Lower leg skin (tissue), 4 donors: ENCODE data around the gene FTO. TPM values are rescaled to one million over a fixed set of nuclear protein-coding genes. Genes with fewer than 3 reads are reported as not detected.

Experiments
- DNase-seq, 2 donors: peaks; one replicate each; pipeline ENCODE4 v3.0.0-alpha.2; 2019; ENCODE audit warnings: low spot score in 2 of 2
- H3K4me3 ChIP-seq: fragments of 200-600 bp; sonication (generic); 2 replicates; pipeline ENCODE4 v1.5.1; 2017; ENCODE audit warnings: mild to moderate bottlenecking, low read depth; ENCODE audit not compliant: poor library complexity, severe bottlenecking
- POLR2A ChIP-seq, 2 donors: fragments of 450-650 bp; IDR thresholded peaks; one replicate each; pipeline ENCODE4 v1.6.1; 2016 to 2017; ENCODE audit warnings: antibody characterized with exemption in 2 of 2, mild to moderate bottlenecking in 1 of 2, moderate library complexity in 1 of 2
- WGBS, 2 donors: methylation state at CpG; one replicate each; pipeline ENCODE4 v1.1.5; 2018; 5-methylcytosine and 5-hydroxymethylcytosine counted together
- intact Hi-C: fragments of 100-400 bp; cut with DNase I; formaldehyde crosslinking; loops from one replicate; pipeline ENCODE4 v1.15.0; 2023; ENCODE audit warnings: low total_unique reads
- total RNA-seq, 4 donors: library from RNA; depleted of rRNA; stranded (reverse); fragments of >200 nt; gene quantifications; one replicate each; pipeline ENCODE4 v1.1.0, GENCODE V29; 2016
- TF ChIP-seq, protein P1 (sequence below), 3 donors: fragments of 450-650 bp; IDR thresholded peaks; one replicate each; pipeline ENCODE4 v1.5.1; 2016; ENCODE audit warnings: antibody characterized with exemption in 3 of 3, mild to moderate bottlenecking in 3 of 3, moderate library complexity in 2 of 3

Gene FTO
- total RNA-seq, 4 donors from 2014 or later, result 61.2 to 88.2 (median 64.1) TPM

DNA sequence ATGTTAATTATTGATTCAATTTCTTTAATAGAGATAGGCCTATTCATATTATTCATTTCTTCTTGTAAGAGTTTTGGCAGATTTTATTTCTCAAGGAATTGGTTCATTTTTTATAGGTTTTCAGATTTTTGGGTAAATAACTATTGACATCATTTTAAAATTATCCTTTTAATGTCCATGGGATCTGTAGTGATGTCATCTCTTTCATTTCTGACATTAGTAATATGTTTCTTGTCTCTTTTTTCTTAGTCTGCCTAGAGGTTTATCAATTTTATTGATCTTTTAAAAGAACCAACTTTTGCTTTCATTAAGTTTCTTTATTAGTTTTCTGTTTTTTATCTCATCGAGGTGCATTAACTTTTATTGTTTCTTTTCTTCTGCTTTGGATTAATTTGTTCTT lies 162.6 kb downstream of the FTO start:
- no peak overlapping the region for H3K4me3 ChIP-seq
- no peak for DNase-seq
- no peak for TF ChIP-seq POLR2A (IDR thresholded peaks at IDR 0.05)
- TF ChIP-seq, protein P1, sequence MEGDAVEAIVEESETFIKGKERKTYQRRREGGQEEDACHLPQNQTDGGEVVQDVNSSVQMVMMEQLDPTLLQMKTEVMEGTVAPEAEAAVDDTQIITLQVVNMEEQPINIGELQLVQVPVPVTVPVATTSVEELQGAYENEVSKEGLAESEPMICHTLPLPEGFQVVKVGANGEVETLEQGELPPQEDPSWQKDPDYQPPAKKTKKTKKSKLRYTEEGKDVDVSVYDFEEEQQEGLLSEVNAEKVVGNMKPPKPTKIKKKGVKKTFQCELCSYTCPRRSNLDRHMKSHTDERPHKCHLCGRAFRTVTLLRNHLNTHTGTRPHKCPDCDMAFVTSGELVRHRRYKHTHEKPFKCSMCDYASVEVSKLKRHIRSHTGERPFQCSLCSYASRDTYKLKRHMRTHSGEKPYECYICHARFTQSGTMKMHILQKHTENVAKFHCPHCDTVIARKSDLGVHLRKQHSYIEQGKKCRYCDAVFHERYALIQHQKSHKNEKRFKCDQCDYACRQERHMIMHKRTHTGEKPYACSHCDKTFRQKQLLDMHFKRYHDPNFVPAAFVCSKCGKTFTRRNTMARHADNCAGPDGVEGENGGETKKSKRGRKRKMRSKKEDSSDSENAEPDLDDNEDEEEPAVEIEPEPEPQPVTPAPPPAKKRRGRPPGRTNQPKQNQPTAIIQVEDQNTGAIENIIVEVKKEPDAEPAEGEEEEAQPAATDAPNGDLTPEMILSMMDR (IDR thresholded peaks at IDR 0.05), result no peak
- 85 to 89% methylated on average over 1 of the region's 1 CpG for WGBS, 2 donors
- intact Hi-C loops, result no loop called here

DNA sequence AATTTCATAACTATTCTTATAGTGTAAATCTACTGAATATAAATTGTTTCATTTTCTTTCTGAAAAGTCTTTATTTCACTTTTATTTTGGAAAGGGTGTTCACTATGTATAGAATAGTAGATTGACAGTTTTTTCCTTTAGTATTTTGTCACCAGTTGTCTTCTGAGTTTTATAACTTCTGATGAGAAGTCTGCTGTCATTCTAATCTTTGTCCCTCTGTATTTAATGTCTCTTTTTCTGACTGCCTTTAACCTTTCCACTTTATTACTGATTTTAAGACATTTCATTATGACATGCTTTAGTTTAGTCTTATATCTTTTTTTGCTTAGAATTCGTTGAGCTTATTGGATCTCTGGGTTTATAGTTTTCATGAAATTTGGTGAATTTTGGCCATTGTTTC lies 166.9 kb downstream of the FTO start:
- H3K4me3 ChIP-seq, result no peak overlapping the region
- TF ChIP-seq, protein P1 (IDR thresholded peaks at IDR 0.05), result no peak
- no peak for TF ChIP-seq POLR2A (IDR thresholded peaks at IDR 0.05)
- DNase-seq, result no peak
- intact Hi-C loops, result no loop called here
- WGBS, 2 donors, result 87 to 100% methylated on average over 1 of the region's 1 CpG

DNA sequence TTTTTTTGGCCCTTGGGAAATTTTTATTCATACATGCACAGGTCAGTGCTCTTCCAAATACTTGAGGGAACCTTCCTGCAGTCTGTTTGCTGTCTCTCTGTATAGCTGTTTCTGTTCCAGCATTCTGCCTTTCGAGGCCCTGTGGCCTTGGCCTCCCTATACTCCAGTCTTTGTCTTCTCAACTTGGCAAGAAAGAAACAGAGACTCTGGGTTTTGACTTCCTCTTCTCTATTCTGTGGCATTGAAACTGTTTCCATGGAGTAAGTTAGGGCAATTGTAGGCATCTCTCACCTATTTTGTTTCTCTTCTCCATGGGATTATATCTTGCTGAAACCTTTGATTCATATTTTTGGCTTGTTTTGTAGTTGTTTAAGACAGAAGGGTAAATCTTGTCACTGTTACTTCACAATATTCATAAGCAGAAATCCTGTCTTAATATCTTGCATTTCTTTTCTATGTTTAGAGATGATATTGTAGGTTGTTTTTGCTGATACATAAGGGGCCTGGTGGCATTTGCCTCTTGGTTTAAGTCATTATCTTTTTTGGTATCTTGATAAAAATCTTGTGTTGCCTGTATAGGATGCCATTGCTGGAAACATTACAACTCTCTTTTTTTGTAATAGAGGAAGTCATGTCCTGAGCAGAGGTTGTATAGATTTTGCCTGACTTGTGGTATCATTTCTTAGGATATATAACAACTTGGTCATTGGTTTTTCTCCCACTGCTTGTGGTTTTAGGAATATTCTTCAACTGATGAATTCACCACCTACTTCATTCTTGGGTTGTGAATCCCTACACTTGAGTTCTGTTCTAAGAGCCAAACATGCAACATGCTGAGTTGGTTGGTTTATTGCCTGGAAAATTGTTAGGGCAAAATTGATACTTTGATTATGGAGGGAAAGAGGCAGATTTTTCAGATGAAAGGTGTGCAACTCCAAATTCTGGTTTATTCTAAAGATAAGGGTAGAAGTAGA lies 168.6 kb downstream of the FTO start:
- no peak overlapping the region for H3K4me3 ChIP-seq
- DNase-seq, result no peak
- intact Hi-C loops, result no loop called here
- 69 to 77% methylated on average over 1 of the region's 1 CpG for WGBS, 2 donors
- no peak for TF ChIP-seq POLR2A (IDR thresholded peaks at IDR 0.05)
- TF ChIP-seq, protein P1 (IDR thresholded peaks at IDR 0.05), result no peak

DNA sequence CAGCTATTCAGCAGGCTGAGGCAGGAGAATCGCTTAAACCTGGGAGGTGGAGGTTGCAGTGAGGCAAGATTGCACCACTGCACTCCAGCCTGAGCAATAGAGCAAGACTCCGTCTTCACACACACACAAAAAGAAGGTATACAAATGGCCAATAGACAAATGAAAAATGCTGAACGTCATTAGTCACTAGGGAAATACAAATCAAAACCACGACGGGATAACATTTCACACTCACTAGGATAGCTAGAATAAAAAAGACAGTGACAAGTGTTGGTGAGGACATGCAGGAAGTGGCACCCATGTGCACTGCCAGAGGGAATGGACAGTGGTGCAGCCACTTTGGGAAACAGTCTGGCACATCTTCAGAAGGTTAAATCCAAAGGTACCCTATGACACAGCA lies 172.9 kb downstream of the FTO start:
- intact Hi-C loops, result no loop called here

DNA sequence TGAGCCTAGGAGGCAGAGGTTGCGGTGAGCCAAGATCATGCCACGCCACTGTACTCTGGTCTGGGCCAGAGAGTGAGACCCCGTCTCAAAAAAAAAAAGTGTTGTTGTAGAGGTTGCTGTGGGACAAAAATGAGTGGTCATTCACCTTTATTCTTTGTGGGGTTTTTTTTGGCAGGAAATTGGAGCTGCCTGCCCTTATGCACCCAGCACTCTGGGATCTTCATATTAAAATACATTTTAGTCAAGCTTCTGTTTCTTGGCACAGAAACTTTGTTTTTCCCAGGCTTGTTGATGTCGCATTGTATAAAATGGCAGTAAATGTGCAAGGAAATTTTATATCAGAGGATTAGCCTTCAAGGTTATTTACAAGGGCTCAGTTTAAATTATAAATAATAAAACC lies 174.3 kb downstream of the FTO start:
- no peak overlapping the region for H3K4me3 ChIP-seq
- WGBS, 2 donors, result 90 to 93% methylated on average over 4 of the region's 4 CpGs
- TF ChIP-seq POLR2A (IDR thresholded peaks at IDR 0.05), result no peak
- intact Hi-C loops, result no loop called here
- no peak for DNase-seq

More for the DNA sequence above, 172.9 kb downstream of the FTO start:
- 87 to 91% methylated on average over 5 of the region's 5 CpGs for WGBS, 2 donors
- H3K4me3 ChIP-seq, result no peak overlapping the region
- TF ChIP-seq, protein P1 (IDR thresholded peaks at IDR 0.05), result no peak
- TF ChIP-seq POLR2A (IDR thresholded peaks at IDR 0.05), result no peak
- DNase-seq, result no peak

DNA sequence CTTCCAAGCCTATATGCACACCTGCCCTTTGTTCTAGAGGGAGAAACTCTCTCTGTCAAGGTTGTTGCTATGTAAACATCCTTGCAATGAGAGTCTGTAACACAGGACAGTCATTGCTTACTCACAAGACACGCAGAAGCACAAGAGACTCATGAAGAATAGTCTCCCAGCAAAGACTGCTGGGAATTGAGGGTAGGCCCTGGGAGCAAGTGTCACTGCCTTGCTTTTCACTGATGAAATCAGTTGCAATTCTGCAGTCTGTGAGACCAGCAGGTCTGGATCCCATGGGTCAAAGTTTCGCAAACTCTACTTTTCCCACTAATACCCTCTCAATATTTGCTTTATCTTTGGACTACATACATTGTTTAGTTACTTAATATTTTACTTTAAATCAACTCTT lies 177.4 kb downstream of the FTO start:
- intact Hi-C loops, result no loop called here
- H3K4me3 ChIP-seq, result no peak overlapping the region
- TF ChIP-seq POLR2A (IDR thresholded peaks at IDR 0.05), result no peak
- no peak for DNase-seq
- 87 to 88% methylated on average over 2 of the region's 2 CpGs for WGBS, 2 donors
